C1 segment of cervical spinal cord (tissue), 14 donors: ENCODE measurements around the gene CCDC38.

Source experiments
- DNase-seq, 14 donors: peaks; one replicate each; lab custom pipeline; 2025; lab: John Stamatoyannopoulos, UW

CCDC38 gene

DNA sequence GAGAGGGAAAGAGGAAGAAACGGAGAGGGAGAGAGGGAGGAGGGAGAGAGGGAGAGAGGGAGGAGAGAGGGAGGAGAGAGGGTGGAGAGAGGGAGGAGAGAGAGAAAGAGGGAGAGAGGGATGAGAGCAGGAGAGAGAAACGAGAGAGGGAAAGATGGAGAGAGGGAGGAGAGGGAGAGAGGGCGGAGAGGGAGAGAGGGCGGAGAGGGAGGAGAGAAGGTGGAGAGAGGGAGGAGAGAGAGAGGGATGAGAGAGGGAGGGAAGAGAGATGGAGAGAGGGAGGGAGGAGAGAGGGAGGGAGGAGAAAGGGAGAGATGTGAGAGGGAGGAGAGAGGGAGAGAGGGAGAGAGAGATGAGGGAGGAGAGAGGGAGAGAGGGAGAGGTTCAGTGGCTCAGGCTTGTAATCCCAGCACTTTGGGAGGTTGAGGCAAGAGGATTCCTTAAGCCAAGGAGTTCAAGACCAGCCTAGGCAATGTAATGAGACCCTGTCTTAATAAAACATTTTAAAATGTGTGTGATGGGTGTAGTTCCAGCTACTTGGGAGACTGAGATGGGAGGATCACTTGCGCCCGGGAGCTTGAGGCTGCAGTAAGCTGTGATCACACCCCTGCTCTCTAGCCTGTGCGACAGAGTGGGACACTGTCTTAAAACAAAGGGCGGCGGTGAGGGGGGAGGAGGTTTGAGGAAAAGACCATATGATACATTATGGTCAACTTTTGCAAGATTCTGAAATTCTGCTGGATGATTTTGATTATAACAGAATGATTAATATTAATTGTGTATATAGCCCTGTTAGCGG, 105.0 kb downstream of the CCDC38 start:
- DNase-seq = no peak

DNA sequence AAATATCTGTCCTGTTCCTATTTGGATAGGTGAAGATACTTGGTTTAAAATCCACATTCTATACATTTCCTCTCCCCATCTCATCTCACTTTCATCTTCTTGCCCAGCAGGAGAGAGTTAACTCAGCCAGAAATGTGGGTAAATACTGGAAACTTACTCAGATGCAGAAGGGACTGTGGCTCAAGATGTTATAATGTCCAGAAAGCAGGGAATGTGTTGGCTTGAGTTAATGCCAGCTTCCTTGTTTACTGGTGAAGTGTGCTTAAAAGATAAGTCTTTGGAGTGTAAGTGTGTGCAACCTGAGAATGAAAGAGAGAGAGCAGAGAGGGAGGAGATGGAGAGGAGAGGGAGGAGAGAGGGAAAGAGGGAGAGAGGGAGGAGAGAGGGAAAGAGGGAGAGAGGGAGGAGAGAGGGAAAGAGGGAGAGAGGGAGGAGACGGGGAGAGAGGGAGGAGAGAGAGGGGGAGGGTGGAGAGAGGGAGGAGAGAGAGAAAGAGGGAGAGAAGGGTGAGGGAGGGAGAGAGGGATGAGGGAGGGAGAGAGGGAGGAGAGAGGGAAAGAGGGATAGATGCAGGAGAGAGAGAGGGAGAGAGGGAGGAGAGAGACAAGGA, 105.7 kb downstream of the CCDC38 start:
- DNase-seq = no peak

DNA sequence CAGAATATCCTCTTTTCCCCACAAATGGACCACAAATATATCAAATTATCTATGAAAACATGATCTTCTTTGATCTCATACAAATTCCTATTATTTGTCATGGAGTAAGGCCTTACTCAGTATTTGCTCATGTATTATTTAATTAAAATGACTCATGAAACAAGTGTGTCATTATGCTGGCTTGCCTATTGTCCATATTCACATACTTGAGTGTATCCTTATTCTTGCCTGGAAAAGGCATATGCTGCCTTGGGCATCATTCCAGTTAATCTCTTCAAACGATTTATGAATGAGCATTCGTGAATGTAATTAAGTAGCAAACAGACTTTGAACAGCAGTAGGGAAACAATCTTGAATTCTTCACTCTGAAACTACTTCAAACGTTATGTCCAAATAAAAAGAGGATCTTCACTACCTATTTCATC, 106.2 kb downstream of the CCDC38 start:
- DNase-seq = no peak

- DNase-seq = no peak
Measured at GRCh38 chr12:95834572-95834971, 107.8 kb downstream of the CCDC38 start.

GRCh38 chr12:95830335-95831089, 111.9 kb downstream of the CCDC38 start:
- no peak for DNase-seq

DNA sequence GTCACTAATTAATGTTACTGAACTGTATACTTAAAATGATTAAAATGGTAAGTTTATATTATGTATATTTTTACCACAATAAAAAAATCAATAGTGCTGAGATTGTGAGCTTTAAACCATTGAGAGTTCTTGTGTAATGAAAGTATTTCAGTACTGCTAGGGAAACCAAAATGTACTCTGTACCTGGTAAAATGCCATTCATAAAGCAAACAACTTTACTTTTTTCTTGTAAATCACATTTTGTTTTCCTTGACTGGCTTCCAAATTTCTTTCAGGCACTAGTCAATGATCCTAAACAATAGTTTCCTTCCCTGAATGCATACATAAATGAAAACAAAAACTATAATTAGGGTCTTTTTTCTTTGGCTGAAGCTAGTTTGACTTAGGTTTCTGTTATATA, 113.0 kb downstream of the CCDC38 start:
- no peak for DNase-seq

DNA sequence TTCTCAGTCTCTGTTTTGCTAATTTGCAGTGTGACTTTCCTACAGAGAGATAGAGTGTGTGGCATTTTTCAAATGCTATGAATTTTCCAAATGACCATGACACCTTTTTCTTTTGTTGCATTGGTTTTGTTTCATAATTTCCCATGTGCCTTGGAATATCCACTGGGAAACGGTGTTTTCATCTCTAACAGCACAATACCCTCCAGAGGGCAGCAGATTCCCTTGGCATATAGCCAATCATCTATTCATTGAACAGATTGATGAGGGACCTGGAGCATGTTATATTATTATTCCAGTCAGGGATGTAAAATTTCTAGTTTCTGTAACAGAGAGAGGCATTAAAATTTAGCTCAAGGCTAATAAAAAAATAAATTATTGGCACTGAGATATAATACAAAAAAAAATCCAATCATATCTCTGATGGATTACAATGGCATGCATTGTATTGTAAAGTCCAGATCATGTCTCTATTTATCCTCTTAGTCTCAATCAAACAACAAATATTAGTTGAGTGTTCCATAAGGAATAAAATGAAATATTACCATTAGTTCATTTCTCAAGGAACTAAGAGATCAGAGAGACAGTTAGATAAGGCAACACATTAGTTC, 122.2 kb downstream of the CCDC38 start:
- DNase-seq = peak in 2 of 14 donors; percentile 2 to 3
